Testis (tissue), 3 donors: ENCODE data around the gene PPP1R1A. TPM values are rescaled to one million over a fixed set of nuclear protein-coding genes. Genes with fewer than 3 reads are reported as not detected.

ENCODE experiments used
- DNase-seq: peaks from one replicate; pipeline ENCODE4 v3.0.0-alpha.2; 2019
- H3K27ac ChIP-seq, 2 donors: fragments of 200-600 bp; sonication (generic); one replicate each; pipeline ENCODE4 v1.5.1; 2019
- H3K27me3 ChIP-seq: fragments of 200-600 bp; sonication (generic); one replicate; pipeline ENCODE4 v1.5.1; 2019
- H3K36me3 ChIP-seq: fragments of 200-600 bp; sonication (generic); one replicate; pipeline ENCODE4 v1.5.1; 2017; ENCODE audit warnings: low read depth; ENCODE audit errors: missing control alignments
- H3K4me1 ChIP-seq: fragments of 200-600 bp; sonication (generic); one replicate; pipeline ENCODE4 v1.5.1; 2019
- H3K4me3 ChIP-seq, 2 donors: fragments of 200-600 bp; sonication (generic); one replicate each; pipeline ENCODE4 v1.5.1; 2017 to 2019
- H3K9me3 ChIP-seq: fragments of 200-600 bp; sonication (generic); one replicate; pipeline ENCODE4 v1.5.1; 2017
- POLR2A ChIP-seq: fragments of 450-650 bp; IDR thresholded peaks from one replicate; pipeline ENCODE4 v1.6.1; 2017; ENCODE audit warnings: antibody characterized with exemption, mild to moderate bottlenecking, moderate library complexity
- WGBS, 2 donors: methylation state at CpG; one replicate each; pipeline ENCODE4 v1.1.5; 2018; 5-methylcytosine and 5-hydroxymethylcytosine counted together
- intact Hi-C: fragments of 100-400 bp; cut with DNase I; formaldehyde crosslinking; loops from one replicate; pipeline ENCODE4 v1.15.1; 2023; ENCODE audit warnings: low total_unique reads
- polyA plus RNA-seq: library from polyadenylated mRNA; stranded (reverse); fragments of 350-450 nt; fragmentation: Illumina TruSeq; extraction: RNeasy Lipid Tissue Mini Kit (QIAGEN cat#74804); gene quantifications from one replicate; pipeline ENCODE4 v1.2.3, GENCODE V29; 2014; ENCODE audit warnings: low read depth, low replicate concordance; ENCODE audit not compliant: insufficient read depth
- total RNA-seq, 2 donors: library from RNA; depleted of rRNA; stranded (reverse); fragments of >200 nt; gene quantifications; one replicate each; pipeline ENCODE4 v1.2.3, GENCODE V29; 2016
- TF ChIP-seq, protein P1 (sequence below), 3 experiments: fragments of 450-650 bp in 2 of 3; fragments of 200-600 bp in 1 of 3; sonication (generic) in 1 of 3; IDR thresholded peaks; one replicate each; pipeline ENCODE4 v1.5.1; 2016 to 2019; ENCODE audit warnings: antibody characterized with exemption in 3 of 3, mild to moderate bottlenecking in 2 of 3, moderate library complexity in 1 of 3

PPP1R1A gene
- total and polyA plus RNA-seq, 3 donors from 2014 or later, result 6.1 to 6.9 (median 6.3) TPM

DNA sequence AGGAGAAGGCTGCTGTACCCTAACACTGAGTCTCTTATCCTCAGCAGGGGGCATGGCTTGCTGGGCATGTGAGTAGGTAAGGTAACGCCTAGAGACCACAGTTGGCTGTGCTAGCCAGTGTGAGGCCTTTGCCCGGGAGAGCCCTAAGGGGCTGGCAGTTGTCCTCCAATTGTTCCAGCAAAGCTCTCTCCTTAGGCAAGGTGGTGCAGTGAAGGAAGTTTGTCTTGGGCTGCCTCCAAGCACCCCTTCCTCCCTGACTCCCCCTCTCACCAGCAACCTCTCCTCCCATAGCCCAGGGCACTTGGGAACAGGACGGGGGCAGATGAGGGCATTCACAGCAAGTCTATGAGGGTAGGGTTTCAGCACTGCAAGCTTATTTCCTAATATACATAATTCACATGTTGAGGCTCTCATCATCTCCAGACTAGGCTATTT lies 23.3 kb upstream of the PPP1R1A start:
- TF ChIP-seq, protein P1, sequence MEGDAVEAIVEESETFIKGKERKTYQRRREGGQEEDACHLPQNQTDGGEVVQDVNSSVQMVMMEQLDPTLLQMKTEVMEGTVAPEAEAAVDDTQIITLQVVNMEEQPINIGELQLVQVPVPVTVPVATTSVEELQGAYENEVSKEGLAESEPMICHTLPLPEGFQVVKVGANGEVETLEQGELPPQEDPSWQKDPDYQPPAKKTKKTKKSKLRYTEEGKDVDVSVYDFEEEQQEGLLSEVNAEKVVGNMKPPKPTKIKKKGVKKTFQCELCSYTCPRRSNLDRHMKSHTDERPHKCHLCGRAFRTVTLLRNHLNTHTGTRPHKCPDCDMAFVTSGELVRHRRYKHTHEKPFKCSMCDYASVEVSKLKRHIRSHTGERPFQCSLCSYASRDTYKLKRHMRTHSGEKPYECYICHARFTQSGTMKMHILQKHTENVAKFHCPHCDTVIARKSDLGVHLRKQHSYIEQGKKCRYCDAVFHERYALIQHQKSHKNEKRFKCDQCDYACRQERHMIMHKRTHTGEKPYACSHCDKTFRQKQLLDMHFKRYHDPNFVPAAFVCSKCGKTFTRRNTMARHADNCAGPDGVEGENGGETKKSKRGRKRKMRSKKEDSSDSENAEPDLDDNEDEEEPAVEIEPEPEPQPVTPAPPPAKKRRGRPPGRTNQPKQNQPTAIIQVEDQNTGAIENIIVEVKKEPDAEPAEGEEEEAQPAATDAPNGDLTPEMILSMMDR (IDR thresholded peaks at IDR 0.05), result no peak
- TF ChIP-seq POLR2A, result no peak
- no peaks in the 10 kb centered on the region for H3K9me3 ChIP-seq
- H3K4me1 ChIP-seq, result no peaks in the 10 kb centered on the region
- intact Hi-C loops, result no loop called here
- 69 to 80% methylated on average over 3 of the region's 3 CpGs for WGBS, 2 donors
- H3K27ac ChIP-seq, result no peak overlapping the region
- H3K27me3 ChIP-seq, result no peaks in the 10 kb centered on the region
- DNase-seq, result no peak
- H3K36me3 ChIP-seq, result no peaks in the 10 kb centered on the region
- H3K4me3 ChIP-seq, result no peak overlapping the region

DNA sequence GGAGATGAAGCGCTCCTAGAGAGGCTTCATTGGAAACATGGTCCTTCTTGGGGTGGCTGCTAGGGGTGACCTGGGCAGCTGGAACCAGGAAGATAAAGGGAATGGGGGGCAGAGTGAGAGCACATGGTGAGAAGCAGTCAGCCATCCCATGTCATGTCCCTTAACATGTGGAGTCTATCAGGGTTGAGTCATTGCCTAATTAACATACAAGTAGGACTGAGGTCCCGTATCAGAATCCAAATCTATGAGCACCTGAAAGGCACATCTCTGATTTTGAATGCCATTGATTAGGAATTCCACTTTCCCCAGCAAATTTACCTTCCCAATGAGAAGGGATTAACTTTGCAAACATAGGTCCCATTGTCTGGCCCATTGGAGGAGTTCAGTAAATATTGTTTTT lies 20.3 kb upstream of the PPP1R1A start:
- Histone ChIP-seq H3K27me3 (no peaks in the 10 kb centered on the region), H3K9me3 (no peaks in the 10 kb centered on the region), H3K36me3 (no peaks in the 10 kb centered on the region), H3K27ac (no peak overlapping the region), H3K4me1 (no peaks in the 10 kb centered on the region), H3K4me3 (no peak overlapping the region)
- no peak for DNase-seq
- intact Hi-C loops, result no loop called here
- 90 to 95% methylated on average over 2 of the region's 2 CpGs for WGBS, 2 donors
- TF ChIP-seq, protein P1 (IDR thresholded peaks at IDR 0.05), result no peak
- no peak for TF ChIP-seq POLR2A

DNA sequence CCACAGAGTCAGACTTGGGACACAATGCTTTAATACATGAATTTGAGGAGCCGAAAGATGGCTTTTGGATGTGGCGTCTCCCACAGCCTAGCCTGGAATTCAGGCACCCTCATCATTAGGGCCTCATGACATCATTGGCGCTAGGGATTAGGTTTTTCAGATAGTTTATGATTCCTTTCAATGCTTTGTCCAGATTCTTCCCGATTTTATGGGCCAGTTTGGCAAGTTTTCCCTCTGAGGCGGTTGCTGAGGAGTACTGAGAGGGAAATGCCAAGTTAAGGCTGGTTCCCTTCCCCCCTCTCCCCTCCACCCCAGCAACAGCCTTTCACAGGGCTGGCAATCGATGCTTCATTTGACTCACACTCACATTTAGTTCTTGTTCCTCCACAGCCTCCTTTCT lies 19.7 kb upstream of the PPP1R1A start:
- no peaks in the 10 kb centered on the region for H3K9me3 ChIP-seq
- intact Hi-C loops, result no loop called here
- DNase-seq, result no peak
- no peaks in the 10 kb centered on the region for H3K4me1 ChIP-seq
- 73 to 79% methylated on average over 6 of the region's 6 CpGs for WGBS, 2 donors
- H3K27ac ChIP-seq, result no peak overlapping the region
- H3K36me3 ChIP-seq, result no peaks in the 10 kb centered on the region
- TF ChIP-seq, protein P1 (IDR thresholded peaks at IDR 0.05), result no peak
- TF ChIP-seq POLR2A, result no peak
- no peaks in the 10 kb centered on the region for H3K27me3 ChIP-seq
- no peak overlapping the region for H3K4me3 ChIP-seq

DNA sequence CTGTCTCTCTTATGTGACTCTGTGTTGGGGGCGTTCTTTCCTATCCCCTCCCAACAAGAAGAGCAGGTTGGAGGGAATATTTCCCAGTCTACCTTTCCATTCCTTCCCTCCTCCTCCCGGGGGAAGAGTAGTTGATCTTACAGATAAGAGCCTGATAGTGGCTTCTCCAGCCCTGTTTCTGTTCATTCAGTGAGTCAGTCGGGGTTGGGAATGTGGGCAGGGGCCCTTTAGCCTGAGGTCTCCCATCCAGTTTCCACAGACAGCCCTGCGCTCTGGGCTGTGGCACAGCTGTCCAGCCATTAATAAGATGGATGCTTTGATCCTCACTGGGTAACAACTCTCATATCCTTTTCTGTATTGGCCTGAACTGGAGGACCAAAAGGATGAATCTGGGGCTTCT lies 18.1 kb upstream of the PPP1R1A start:
- H3K4me1 ChIP-seq, result no peaks in the 10 kb centered on the region
- no peak for TF ChIP-seq POLR2A
- TF ChIP-seq, protein P1 (IDR thresholded peaks at IDR 0.05), result no peak
- 64 to 80% methylated on average over 4 of the region's 4 CpGs for WGBS, 2 donors
- intact Hi-C loops, result no loop called here
- no peak overlapping the region for H3K4me3 ChIP-seq
- no peaks in the 10 kb centered on the region for H3K36me3 ChIP-seq
- H3K27ac ChIP-seq, result no peak overlapping the region
- no peaks in the 10 kb centered on the region for H3K27me3 ChIP-seq
- DNase-seq, result no peak
- H3K9me3 ChIP-seq, result no peaks in the 10 kb centered on the region

DNA sequence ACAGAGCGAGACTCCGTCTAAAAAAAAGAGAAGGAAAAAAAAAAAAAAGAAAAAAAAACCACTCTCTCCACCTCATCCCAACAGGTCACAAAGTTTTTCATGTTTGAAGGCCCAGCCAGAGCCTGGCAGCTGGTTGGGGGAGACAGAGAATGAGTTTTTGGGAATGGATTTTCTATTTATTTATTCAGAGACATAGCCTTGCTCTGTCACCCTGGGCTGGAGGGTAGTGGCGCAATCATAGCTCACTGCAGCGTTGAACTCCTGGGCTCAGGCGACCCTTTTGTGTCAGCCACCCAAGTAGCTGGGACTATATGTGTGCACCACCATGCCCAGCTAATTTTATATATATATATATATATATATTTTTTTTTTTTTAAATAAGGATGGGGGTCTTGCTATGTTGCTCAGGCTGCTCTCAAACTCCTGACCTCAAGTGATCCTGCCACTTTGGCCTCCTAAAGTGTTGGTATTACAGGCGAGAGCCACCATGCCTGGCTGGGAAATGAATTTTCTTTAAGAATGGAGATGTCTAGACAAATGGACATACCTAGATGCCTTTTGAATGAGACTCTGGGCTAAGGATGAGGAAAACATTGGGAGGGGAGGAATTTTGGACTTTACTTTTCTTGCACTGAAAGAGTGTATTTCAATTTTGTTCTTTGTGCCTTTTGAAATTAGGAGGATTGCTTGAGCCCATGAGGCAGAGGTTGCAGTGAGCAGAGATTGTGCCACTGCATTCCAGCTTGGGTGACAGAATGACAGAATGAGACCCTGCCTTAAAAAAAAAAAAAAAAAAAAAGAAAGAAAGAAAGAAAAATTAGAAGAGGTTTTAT lies 16.9 kb upstream of the PPP1R1A start:
- Histone ChIP-seq H3K9me3 (no peaks in the 10 kb centered on the region), H3K4me1 (no peaks in the 10 kb centered on the region), H3K27ac (no peak overlapping the region), H3K4me3 (no peak overlapping the region), H3K27me3 (no peaks in the 10 kb centered on the region), H3K36me3 (no peaks in the 10 kb centered on the region)
- intact Hi-C loops, result no loop called here
- TF ChIP-seq, protein P1 (IDR thresholded peaks at IDR 0.05), result no peak
- TF ChIP-seq POLR2A, result no peak
- WGBS, 2 donors, result 90 to 97% methylated on average over 6 of the region's 6 CpGs
- no peak for DNase-seq
